ENCODE data around the gene TRIM50.
A peak's percentile ranks its signal among the peaks of the same experiment; 100 is the strongest.
"Not testable (repeated sequence)": the region's sequence is repeated elsewhere in the genome, so short reads cannot be mapped to it uniquely, and the experiment has no call there.

TRIM50 gene

DNA sequence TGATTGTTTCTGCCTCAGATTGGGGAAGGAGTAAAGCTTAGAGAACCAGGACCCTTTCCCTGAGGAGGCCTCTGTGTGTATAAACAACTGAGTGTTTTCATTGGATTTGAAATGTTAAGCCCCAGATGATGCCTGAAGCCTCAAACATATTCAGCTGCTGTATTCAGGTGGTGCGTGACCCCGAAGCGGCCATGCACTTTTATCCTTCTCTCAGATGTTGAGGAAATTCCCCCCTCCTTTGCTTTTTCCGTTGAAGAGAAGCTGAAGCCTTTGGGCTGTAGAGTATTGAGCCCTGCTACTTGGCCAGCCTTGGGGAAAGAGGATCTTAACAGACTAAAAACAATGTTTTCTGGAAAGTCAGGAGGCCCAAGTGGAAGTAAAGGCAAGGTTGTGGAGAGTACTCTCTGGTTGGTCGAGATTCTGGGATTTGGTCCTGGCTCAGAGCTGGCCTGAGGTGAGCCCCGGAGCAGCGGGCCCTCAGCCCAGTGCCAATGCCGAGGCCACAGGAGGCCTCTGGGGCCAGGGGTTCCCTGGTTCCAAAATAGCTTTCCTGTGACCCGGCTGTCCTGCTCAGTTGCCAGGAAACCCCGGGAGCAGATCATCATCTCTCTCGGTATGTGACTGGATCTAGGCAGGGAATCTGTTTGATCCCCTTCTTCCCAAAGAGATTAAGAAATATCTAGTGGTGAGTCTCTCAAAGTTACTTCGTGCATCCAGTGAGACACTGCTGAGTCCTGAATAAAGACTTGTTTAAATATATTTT lies 22.6 kb upstream of the TRIM50 start:
- DNase-seq (ENCODE audit: low read depth): no peak

DNA sequence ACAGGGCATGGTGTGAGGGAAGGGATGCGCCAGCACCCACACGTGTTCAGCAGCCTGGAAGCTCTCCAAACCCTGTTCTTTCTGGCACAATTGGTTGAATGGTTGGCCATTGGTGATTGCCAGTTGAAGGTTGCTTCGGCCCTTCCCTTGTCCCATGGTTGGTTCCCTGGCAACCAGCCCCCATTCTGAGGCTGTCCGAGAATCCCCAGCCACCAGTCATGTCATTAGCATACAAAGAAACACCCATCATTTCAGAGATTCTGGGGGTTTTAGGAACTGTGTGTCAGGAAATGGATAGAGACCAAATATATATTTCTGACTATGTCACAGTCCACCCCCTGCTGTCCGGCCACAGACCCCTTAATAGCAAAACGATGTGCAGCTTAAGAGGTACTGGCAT lies 21.9 kb upstream of the TRIM50 start:
- DNase-seq (ENCODE audit: low read depth): no peak

DNA sequence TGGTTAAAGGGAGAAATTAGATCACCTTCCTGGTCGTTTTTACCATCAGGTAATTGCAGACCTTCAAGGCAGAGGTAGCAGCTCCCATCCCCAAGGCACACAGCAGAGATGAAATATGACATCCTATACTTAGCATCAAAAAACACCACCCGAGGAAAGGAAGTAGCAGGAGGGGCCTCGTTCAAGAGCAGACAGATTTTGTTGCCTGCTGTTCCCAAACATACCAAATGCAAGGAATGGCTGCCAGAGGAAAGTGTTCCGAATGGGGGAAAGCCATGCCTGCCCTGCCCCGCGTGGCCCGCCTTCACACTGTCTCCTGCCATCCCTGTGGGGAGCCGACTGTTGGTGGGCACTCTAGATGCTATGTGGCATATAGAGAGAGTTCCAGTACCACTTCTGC lies 18.1 kb upstream of the TRIM50 start:
- no peak for DNase-seq (ENCODE audit: low read depth)

DNA sequence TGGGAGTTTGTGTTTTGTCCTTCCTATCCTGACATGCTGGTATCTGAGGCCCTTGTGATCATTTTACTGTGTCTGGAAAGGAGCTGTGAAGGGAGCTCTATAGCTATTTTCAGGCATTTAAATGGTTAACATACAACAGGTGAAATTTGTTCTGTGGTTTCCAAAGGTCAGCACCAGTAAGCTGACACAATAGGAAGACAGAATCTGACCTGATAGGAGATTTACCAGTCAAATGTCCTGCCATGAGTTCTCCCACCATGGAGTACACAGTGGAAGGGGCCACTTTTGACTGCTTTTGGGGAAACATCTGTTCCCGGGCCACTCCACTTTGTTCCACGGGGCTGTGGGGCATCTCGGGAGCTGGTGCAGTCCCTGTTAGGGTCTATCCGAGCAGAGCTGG lies 17.7 kb upstream of the TRIM50 start:
- DNase-seq (ENCODE audit: low read depth): no peak

DNA sequence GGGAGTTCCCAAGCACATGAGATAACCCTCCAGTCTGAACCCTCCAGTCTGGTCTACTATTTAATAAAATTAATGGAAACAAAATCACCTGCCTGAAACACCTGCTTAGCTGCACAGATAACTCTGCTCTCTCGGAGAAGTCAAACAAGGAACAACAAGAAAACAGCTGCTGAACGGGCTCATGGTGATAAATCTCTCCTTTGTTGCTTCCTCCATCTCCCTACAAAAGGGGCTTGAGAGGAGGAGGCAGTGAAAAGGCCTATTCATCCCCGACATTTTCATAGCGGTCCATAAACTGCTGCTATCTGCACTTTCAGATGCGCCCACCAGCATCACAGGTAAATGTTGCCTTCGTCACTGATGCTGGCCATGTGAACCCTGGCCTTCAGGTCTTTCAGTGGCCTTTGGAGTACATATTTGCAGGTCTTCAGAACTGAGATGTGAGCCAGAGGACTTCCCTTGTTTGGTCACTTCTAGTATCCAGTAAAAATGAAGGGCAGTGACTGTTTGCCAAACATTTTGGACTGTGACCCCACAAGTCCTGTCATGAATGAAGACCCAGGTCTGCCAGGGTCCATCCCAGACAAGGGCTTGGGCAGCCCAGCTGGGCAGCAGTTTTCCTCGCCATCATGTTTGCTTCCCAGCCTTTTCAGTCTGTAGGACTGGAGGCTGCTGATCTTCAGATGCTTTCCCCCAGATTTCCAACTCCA lies 15.9 kb upstream of the TRIM50 start:
- DNase-seq (ENCODE audit: low read depth): no peak

DNA sequence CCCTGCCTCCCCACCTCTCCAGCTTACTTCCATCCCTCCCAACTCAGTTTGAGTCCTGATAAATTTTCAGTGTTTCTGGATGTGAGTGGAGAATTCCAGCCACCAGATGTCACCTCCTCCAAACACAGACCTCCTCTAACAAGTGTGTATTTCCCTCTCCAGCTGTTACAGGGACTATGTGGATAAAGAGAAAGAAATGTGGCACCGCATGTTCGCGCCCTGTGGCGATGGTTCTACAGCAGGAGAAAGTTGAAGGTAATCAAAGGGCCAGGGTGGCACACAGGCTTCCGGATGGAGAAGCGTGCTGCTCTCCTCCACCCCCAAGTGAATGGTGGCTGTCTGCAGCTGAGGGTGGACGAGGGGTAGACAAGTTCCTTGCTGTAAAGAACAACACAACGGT lies 14.8 kb upstream of the TRIM50 start:
- DNase-seq (ENCODE audit: low read depth): peak; percentile 42

DNA sequence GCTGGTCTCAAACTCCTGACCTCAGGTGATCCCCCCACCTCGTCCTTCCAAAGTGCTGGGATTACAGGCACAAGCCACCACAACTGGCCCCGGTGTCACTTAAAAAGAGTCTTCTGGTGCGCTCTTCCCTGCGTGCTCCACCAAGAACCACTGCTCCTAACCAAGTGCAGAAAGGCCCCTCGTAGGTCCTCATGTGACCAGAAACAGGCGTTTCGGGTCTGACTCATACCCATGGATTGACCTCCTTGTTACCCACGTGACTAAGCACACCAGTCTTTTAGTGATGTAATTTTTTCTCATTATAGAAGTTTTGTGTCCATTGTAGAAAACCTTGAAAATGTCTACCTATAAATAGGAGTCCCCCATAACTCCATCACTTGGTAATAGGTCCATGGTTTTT lies 14.0 kb upstream of the TRIM50 start:
- DNase-seq (ENCODE audit: low read depth): peak; percentile 57

DNA sequence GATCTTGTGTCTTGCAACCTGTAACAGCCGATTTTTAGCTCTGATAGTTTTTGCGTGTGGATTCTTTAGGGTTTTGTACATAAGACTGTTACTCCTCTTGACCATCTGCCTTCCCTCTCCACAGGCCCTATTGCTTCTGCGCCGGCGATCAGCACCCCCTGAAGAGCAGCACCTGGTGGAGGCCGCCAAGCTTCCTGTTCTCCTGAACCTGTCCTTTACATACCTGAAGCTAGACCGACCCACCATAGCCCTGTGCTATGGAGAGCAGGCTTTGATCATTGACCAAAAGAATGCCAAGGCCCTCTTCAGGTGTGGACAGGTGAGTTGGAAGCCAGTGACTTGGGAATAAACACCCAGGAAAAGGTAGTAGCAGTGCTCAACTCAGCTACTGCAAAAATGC lies 12.6 kb upstream of the TRIM50 start:
- no peak for DNase-seq (ENCODE audit: low read depth)

DNA sequence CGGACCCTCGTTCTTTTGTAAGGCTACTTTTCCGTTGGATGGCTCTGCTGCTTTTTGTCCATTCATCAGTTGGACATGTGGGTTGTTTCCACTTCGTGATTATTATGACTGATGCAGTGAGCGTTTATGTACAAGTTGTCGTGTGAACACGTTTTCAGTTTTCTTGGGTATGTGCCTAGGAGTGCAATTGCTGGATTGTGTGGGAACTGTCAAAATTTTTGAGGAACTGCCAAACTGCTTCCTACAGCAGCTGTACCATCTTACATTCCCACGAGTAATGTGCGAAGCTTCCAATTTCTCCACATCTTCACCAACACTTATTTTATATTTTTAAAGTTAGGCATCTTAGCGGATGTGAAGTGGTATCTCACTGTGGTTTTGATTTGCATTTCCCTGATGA lies 10.4 kb upstream of the TRIM50 start:
- DNase-seq (ENCODE audit: low read depth): no peak

DNA sequence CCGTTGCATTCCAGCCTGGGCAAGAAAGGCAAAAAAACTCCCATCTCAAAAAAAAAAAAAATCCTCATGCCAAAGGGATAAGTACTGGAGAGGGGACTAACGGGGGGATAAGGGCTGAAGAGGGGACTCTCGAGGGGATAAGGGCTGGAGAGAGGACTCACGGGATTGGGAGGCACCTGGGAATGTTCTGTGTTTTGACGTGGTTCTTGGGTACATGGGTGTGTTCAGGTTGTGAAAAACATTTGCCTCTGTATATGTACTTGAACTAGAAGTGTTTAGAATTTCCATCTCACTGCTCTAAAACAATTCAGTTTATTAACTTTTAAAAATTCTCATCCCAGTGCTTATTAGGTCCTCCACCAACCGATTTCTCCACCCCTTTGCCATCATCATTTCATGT lies 4.6 kb upstream of the TRIM50 start:
- DNase-seq (ENCODE audit: low read depth): no peak

DNA sequence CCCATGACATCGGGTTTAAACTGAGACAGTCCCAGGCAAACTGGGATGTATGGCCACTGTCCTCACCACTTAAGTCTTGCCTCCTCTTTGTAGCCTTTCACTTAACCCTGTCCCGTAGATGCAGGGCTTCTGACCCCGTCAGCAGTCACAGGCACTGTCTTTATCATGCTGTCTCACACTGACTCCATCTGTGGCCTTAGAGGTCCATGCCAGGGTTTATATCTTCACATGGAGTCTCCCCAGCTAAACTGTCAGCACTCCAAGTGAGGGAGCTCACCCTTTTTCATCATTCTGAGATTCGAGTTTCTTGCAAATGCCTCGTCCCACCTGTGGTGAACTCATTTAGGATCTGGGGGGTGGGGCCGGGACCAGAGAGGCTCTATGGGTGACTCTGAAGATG lies 2.9 kb upstream of the TRIM50 start:
- no peak for DNase-seq (ENCODE audit: low read depth)

DNA sequence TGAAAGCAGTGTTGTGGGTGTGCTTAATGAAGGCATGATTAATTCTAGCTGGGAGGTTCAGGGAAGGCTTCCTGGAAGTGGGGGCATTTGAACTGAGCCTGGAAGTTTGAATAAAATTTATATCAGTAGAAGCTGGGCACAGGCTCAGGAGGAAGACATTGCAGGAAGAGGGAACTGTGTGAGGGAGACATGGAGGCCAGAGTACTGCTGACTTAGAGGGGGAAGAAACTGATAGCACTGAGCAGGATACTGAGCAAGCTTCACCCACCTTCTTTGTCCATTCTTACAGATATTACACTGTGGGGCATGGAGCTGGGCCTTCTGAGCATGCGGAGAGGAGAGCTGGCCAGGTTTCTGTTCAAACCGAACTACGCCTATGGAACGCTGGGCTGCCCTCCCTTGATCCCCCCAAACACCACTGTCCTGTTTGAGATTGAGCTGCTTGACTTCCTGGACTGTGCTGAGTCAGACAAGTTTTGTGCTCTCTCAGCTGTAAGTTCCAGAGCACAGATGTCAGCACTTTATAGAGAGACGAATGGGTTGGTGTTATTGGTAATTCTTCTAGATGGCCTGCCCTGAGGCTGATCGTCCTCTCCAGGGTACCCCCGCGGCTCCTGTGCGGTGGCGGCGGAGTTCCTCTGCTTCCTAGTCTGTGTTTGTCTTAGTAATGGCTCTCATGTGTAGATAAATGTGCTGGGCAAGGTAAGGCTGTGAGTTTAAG lies 2.1 kb upstream of the TRIM50 start:
- no peak for DNase-seq (ENCODE audit: low read depth)

DNA sequence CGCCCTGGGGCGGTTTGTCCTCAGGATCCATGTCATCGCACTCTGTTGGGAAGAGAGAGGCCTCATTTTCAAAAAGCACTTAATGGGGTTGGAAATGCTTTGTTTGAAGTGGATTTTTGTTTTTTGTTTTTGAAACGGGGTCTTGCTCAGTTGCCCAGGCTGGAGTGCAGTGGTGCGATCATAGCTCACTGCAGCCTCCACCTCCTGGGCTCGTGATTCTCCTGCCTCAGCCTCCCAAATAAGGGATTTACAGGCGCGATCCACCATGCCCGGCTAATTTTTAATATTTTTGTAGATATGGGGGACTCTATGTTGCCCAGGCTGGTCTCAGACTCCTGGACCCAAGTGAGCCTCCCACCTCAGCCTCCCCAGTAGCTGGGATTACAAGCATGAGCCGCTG lies 814 bp upstream of the TRIM50 start:
- no peak for DNase-seq (ENCODE audit: low read depth)

DNA sequence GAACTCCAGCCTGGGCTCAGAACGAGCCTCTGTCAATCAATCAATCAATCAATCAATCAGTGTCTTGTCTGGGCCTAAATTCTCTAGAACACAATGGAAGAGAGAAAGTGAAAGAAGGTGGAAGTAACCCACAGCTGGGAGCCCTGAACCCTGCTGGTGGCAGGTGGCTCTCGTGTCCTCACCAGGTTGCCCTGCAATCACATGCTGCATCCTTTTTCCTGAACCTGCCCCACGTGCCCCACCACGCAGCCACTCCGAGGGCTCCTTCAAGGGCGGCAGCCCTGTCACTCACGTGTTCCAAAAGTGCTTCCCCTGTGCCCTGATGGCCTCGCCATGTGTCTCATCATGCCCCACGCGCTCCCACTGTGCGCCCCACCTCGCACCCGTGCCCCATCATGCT lies 433 bp downstream of the TRIM50 start:
- not testable (repeated sequence) for DNase-seq (ENCODE audit: low read depth)

DNA sequence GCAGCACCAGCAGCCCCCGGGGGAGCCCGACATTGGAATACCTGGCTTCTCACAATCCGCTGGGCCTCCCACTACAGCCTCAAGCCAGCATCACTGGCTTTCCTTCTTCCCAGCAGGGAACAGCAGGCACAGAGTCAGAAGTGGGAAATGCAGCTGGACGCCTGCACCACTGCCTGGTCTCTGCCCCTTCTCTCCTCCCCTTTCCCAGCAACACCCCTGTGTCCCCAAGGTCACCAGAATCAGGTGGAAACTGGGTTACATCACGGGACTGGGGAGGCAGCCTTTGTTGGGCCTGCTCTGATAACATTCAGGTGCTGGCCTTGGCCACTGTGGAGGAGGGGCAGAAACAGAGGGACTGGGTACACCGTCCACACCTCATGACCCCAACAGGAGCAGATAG lies 2.5 kb downstream of the TRIM50 start:
- not testable (repeated sequence) for DNase-seq (ENCODE audit: low read depth)

DNA sequence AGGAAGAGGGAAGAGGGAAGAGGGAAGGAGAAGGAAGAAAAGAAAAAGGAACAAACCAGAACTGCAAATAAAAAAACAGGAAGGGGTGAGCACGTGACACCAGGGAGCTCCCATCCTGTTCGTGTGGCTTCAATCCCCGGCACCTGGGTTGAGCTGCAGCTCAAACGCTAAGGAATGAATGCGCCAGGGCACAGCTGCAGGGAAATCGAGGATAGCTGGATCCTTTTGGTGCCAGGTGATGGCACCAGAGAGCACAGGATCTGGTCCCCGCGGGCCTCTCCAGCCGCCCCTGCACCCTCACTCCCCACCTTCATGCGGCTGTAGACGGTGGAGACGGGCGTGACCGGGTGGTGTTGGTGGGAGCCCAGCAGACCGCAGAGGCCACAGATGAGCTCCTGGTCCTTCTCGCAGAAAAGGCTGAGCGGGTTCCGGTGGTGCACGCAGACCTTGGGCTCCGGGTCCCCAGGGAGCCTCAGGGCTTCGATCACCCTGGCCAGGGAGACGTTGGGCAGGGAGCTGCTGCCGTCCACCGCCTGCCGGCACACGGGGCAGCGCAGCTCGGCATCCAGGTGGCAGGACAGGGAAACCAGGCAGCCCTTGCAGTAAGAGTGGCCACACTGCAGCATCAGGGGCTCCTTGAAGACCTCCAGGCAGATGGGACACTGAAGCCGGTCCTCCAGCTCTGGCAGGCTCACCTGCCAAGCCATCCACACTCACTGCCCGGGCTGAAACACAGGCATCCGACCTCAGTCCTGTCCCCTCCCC lies 3.6 kb downstream of the TRIM50 start:
- not testable (repeated sequence) for DNase-seq (ENCODE audit: low read depth)

DNA sequence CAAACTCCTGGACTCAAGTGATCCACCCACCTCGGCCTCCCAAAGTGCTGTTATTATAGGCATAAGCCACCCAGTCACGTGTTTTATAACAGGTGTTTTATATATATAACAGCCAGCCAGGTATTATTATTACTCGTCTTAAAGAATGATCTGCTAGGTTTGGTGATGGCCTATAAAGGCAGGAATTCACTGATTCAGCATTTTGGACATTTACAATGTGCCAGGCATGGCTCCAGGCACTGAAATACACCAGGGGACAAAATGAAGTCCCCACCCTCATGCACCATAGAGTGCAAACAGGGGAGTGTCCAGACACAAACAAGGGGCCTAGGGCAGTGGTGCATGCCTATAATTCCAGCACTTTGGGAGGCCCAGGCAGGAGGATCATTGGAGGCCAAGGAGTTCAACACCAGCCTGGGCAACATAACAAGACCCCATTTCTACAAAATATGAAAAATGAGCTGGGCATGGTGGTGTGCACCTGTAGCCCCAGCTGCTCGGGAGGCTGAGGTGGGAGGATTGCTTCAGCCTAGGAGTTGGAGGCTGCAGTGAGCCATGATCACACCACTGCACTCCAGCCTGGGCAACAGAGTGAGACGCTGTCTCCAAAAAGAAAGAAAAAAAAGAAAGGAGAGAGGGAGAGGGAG lies 4.3 kb downstream of the TRIM50 start:
- not testable (repeated sequence) for DNase-seq (ENCODE audit: low read depth)

DNA sequence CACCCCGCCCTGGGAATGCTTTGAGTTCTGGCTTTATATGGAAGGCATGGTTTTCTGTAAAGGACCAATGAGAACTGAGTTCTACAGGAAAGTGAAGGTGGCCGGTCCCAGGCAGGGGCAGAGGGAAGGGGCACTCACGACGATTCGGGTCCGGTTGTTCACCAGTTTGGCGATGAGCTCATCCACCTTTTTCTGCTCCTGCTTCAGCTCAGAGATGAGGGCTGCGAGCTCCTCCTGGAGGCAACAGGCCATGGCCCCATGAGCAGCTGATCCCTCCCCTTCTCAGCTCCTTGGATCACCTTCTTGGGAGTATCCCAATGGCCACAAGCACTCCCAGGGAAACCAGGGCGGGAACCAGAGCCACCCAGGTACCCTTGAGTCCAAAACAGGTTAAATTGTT lies 7.9 kb downstream of the TRIM50 start:
- DNase-seq (ENCODE audit: low read depth): not testable (repeated sequence)

DNA sequence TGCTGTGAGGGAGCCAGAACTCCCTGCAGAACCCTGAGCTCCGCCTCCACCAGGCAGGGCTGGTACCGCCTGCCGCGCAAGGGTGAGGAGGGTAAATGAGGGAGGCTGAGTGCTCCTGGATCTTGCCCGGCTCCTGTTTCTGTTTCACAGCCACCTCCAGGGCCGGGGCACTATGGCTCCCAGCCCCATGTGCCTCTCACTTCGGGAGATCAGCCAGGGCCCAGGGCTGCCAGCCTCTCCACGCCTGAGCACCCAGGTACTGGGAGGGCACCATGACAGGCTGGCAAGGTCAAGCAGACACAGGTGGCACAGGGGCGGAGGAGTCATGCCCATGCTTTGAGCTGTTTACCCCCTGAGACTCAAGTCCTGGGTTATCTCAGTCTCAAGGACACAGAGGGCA lies 8.3 kb downstream of the TRIM50 start:
- not testable (repeated sequence) for DNase-seq (ENCODE audit: low read depth)

DNA sequence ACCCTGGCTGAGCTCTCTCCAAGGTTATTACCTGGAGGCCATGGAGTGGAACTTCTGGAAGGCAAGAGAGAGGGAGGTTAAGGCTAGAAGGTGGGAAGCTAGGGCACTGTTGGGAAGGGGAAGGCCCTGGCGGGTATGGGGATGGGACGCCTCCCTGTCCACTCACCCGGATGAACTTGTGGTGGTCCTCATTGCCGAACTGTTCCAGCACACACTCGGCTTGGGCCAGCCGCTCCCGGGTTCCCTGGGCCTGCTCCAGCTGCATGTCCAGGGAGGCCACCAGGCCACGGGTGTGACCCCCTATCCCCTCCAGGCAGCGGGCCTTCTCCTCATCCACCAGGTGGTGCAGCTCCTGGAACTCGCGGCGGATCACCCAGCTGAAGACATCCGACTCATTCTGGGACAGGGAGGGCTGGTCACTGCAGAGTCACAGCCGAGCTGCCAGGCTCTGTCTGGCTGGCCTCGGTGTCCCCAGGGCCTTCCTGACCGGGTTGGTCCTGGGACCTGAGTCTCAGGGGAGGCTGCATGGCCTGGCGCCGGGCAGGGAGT lies 9.2 kb downstream of the TRIM50 start:
- not testable (repeated sequence) for DNase-seq (ENCODE audit: low read depth)

DNA sequence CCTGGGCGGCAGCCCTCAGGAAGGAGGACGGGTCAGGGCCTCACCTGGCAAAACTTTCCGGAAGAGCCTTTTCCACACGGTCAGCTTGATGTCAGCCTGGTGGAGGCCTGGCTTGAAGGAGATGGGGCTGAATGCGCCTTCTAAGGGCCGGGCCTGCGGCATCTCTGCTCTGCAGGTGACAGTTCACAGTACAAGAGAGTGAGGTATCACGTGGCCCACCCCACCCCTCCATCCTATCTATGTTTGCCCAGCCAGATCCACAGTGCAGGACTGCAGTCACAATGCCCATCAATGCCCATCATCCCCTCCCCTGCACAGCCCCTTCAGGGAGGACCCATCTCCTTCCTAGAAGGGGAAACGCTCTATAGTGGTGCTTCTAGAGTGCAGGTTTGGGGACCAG lies 11.4 kb downstream of the TRIM50 start:
- no peak for DNase-seq (ENCODE audit: low read depth)

DNA sequence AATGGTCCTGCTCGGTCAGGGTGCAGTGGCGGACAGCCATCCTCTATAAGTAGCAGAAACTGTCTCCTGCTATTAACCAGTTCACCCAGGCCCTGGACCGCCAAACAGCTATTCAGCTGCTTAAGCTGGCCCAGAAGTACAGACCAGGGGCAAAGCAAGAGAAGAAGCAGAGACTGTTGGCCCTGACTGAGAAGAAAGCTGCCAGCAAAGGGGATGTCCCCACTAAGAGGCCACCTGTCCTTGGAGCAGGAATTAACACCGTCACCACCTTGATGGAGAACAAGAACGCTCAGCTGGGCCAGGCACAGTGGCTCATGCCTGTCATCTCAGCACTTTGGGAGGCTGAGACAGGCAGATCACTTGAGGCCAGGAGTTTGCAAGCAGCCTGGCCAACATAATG lies 13.6 kb downstream of the TRIM50 start:
- no peak for DNase-seq (ENCODE audit: low read depth)

Measured in fibroblast of the conjunctiva (primary cell).